H1 (cell line): ENCODE results near the gene ULK2.

ENCODE experiments used
- CEBPB ChIP-seq: IDR thresholded peaks from 2 replicates; pipeline ENCODE4 v1.6.1; 2012; ENCODE audit warnings: low read depth, low read length
- CHD1 ChIP-seq: IDR thresholded peaks from 2 replicates; pipeline ENCODE4 v1.6.1; 2012; ENCODE audit warnings: low read depth, low read length, improper control_type of control experiment
- TF ChIP-seq, protein P1 (sequence below): IDR thresholded peaks from 2 replicates; pipeline ENCODE4 v1.6.1; 2011; ENCODE audit warnings: low read length, improper control_type of control experiment

DNA sequence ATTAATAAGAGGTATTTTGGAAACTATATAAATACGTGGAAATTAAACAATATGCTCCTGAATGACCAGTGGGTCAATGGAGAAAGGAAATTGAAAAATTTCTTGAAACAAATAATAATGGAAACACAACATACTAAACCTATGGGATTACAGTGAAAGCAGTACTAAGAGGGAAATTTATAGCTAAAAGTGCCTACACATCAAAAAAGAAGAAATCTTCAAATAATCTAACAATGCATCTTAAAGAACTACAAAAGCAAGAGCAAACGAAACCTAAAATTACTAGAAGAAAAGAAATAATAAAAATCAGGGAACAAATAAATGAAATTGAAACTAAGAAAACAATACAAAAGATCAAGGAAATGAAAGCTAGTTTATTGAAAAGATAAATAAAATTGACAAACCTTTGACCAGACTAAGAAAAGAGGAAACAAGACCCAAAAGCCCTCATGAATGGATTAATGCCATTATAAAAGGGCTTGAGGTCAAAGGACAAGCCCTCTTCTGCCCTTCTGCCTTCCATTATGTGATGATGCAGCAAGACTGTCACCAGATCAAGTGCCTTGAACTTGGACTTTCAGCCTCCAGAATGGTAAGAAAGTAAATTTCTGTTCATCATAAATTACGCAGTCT lies 75.7 kb downstream of the ULK2 start:
- TF ChIP-seq, protein P1, sequence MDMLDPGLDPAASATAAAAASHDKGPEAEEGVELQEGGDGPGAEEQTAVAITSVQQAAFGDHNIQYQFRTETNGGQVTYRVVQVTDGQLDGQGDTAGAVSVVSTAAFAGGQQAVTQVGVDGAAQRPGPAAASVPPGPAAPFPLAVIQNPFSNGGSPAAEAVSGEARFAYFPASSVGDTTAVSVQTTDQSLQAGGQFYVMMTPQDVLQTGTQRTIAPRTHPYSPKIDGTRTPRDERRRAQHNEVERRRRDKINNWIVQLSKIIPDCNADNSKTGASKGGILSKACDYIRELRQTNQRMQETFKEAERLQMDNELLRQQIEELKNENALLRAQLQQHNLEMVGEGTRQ = no peak
- TF ChIP-seq CEBPB (no peak), CHD1 (no peak)
